Activated CD4-positive, alpha-beta memory T cell treated with anti-CD3 and anti-CD28 coated beads for 36 hours (primary cell): ENCODE data around the gene SLC35G1. TPM values are rescaled to one million over a fixed set of nuclear protein-coding genes. Genes with fewer than 3 reads are reported as not detected.
A peak's percentile ranks its signal among the peaks of the same experiment; 100 is the strongest.

Source experiments
- CTCF ChIA-PET: fragments of 350-600 bp; sonication (Branson Sonifier 250); formaldehyde crosslinking; loops from one replicate; lab custom pipeline; 2021; ENCODE audit warnings: antibody characterized with exemption, inconsistent platforms; lab: Charles Lee
- POLR2A ChIA-PET: fragments of 350-600 bp; sonication (Branson Sonifier 250); formaldehyde crosslinking; loops from one replicate; lab custom pipeline; 2021; ENCODE audit warnings: antibody characterized with exemption; lab: Charles Lee
- DNase-seq: peaks from one replicate; pipeline ENCODE4 v3.0.0-alpha.2; 2020
- H3K27ac Mint-ChIP-seq: one replicate; pipeline ENCODE4 v1.8.0; 2021; ENCODE audit warnings: mixed read lengths
- H3K27me3 Mint-ChIP-seq: one replicate; pipeline ENCODE4 v1.8.0; 2021; ENCODE audit warnings: mixed read lengths
- H3K36me3 Mint-ChIP-seq: one replicate; pipeline ENCODE4 v1.8.0; 2021; ENCODE audit warnings: mixed read lengths
- H3K4me1 Mint-ChIP-seq: one replicate; pipeline ENCODE4 v1.8.0; 2021; ENCODE audit warnings: low read depth, mixed read lengths
- H3K4me3 Mint-ChIP-seq: one replicate; pipeline ENCODE4 v1.8.0; 2021; ENCODE audit warnings: mild to moderate bottlenecking, mixed read lengths
- H3K9me3 Mint-ChIP-seq: one replicate; pipeline ENCODE4 v1.8.0; 2021; ENCODE audit warnings: mixed read lengths
- intact Hi-C: fragments of 100-400 bp; cut with micrococcal nuclease; formaldehyde crosslinking; loops from one replicate; pipeline ENCODE4 v1.15.1; 2023
- total RNA-seq, 2 experiments: library from RNA; stranded (reverse); gene quantifications; one replicate each; pipeline ENCODE4 v1.2.3, GENCODE V29; 2021

The SLC35G1 gene
- total RNA-seq, 2 experiments from 2014 or later = 2.8 to 3.0 TPM

- DNase-seq = no peak
- ChIA-PET POLR2A (no interaction called here), CTCF (no interaction called here)
- intact Hi-C loops = no loop called here
- Mint-ChIP-seq H3K36me3 (no peaks in the 10 kb centered on the region), H3K4me1 (no peaks in the 10 kb centered on the region), H3K9me3 (no peaks in the 10 kb centered on the region), H3K4me3 (no peak overlapping the region), H3K27me3 (peaks cover 5% of the 10 kb centered on the region), H3K27ac (no peak overlapping the region)
These were observed 27.9 kb upstream of the SLC35G1 start for GRCh38 chr10:93865794-93866425.

GRCh38 chr10:93867525-93867924, 26.3 kb upstream of the SLC35G1 start:
- Mint-ChIP-seq H3K27ac (no peak overlapping the region), H3K4me1 (no peaks in the 10 kb centered on the region), H3K4me3 (no peak overlapping the region), H3K9me3 (no peaks in the 10 kb centered on the region), H3K27me3 (peaks cover 5% of the 10 kb centered on the region), H3K36me3 (no peaks in the 10 kb centered on the region)
- ChIA-PET CTCF (no interaction called here), POLR2A (no interaction called here)
- intact Hi-C loops = no loop called here
- DNase-seq = no peak

GRCh38 chr10:93871671-93872204, 22.0 kb upstream of the SLC35G1 start:
- no peaks in the 10 kb centered on the region for H3K9me3 Mint-ChIP-seq
- ChIA-PET POLR2A (no interaction called here), CTCF (no interaction called here)
- no peak overlapping the region for H3K27ac Mint-ChIP-seq
- no peak for DNase-seq
- intact Hi-C loops = no loop called here
- no peaks in the 10 kb centered on the region for H3K4me1 Mint-ChIP-seq
- no peak overlapping the region for H3K4me3 Mint-ChIP-seq
- H3K36me3 Mint-ChIP-seq = no peaks in the 10 kb centered on the region
- peaks cover 23% of the 10 kb centered on the region for H3K27me3 Mint-ChIP-seq

- Mint-ChIP-seq H3K27ac (no peak overlapping the region), H3K4me1 (no peaks in the 10 kb centered on the region), H3K36me3 (no peaks in the 10 kb centered on the region), H3K27me3 (peaks cover 21% of the 10 kb centered on the region), H3K9me3 (no peaks in the 10 kb centered on the region), H3K4me3 (no peak overlapping the region)
- ChIA-PET CTCF (interaction anchor here (0.6 kb wide), 1 partner anchor 24 kb away, joined by 3 read pairs; no protein-coding TSS in a partner anchor), POLR2A (no interaction called here)
- intact Hi-C loops = no loop called here
- no peak for DNase-seq
These were observed 21.2 kb upstream of the SLC35G1 start for GRCh38 chr10:93872375-93873158.

GRCh38 chr10:93873420-93874115, 20.2 kb upstream of the SLC35G1 start:
- Mint-ChIP-seq H3K4me1 (no peaks in the 10 kb centered on the region), H3K9me3 (no peaks in the 10 kb centered on the region), H3K27ac (no peak overlapping the region), H3K36me3 (no peaks in the 10 kb centered on the region), H3K4me3 (no peak overlapping the region), H3K27me3 (peaks cover 18% of the 10 kb centered on the region)
- CTCF ChIA-PET = interaction anchor here (0.6 to 1.1 kb wide), 2 partner anchors 16 to 23 kb away, joined by 3 read pairs; no protein-coding TSS in a partner anchor
- DNase-seq = no peak
- intact Hi-C loops = no loop called here
- POLR2A ChIA-PET = no interaction called here

DNA sequence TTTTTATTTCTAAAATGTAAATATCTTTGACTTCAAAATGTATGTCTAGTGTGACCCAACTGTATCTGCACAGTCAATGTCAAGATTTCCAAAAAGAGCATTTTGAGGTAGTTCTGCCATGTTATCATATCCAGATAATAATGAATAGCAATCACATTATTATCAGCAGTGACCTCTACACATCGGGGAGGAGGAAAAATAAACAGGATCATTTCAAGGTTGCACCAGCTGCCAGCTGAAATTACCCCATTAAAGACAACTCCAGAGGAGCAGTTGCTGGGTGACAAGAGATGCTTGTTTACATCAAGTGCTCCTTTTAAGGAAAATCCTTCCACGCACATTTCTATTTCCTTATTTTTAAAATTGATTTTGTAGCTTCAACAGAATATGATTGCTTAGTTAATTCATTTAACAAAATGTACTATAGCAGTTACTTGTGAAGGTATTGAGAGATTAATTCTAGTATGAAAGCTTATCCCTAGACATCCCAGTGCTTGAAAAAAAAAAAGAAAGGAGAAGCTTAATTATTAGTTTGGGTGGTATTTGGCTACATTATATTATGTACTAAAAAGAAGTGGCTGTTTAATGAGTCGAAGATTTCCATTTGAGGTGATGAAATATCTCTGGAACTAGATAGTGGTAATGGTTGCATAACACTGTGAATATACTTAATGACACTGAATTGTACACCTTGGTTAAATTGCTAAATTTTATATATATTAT, 19.3 kb upstream of the SLC35G1 start:
- H3K27ac Mint-ChIP-seq = no peak overlapping the region
- H3K4me1 Mint-ChIP-seq = no peaks in the 10 kb centered on the region
- peaks cover 20% of the 10 kb centered on the region for H3K27me3 Mint-ChIP-seq
- POLR2A ChIA-PET = no interaction called here
- H3K36me3 Mint-ChIP-seq = no peaks in the 10 kb centered on the region
- H3K9me3 Mint-ChIP-seq = no peaks in the 10 kb centered on the region
- intact Hi-C loops = no loop called here
- CTCF ChIA-PET = interaction anchor here (1.1 kb wide), 1 partner anchor 16 kb away, joined by 3 read pairs; no protein-coding TSS in a partner anchor
- H3K4me3 Mint-ChIP-seq = no peak overlapping the region
- no peak for DNase-seq

GRCh38 chr10:93875032-93875358, 18.8 kb upstream of the SLC35G1 start:
- ChIA-PET CTCF (no interaction called here), POLR2A (no interaction called here)
- peaks cover 23% of the 10 kb centered on the region for H3K27me3 Mint-ChIP-seq
- H3K27ac Mint-ChIP-seq = no peak overlapping the region
- H3K4me3 Mint-ChIP-seq = no peak overlapping the region
- intact Hi-C loops = no loop called here
- no peaks in the 10 kb centered on the region for H3K36me3 Mint-ChIP-seq
- no peaks in the 10 kb centered on the region for H3K4me1 Mint-ChIP-seq
- no peak for DNase-seq
- no peaks in the 10 kb centered on the region for H3K9me3 Mint-ChIP-seq

DNA sequence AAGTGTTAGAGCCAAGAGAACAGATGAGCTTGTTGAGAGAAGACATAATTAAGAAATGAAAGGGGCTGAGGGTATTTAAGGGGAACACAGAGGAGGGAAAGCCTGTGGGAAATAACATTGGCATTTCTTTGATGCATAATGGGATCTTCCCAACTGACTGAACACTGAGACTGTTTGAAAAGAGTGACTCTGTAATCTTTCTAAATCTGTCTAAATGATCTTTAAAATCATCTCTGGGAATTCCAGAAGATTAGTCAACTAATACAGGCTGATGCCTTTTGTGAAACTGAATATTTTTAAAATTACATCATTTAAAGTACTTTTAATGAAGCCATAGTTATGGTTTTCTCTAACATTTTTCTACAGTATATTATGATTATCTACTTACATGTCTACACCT, 17.4 kb upstream of the SLC35G1 start:
- Mint-ChIP-seq H3K4me1 (no peaks in the 10 kb centered on the region), H3K27ac (no peak overlapping the region), H3K4me3 (no peak overlapping the region), H3K9me3 (no peaks in the 10 kb centered on the region), H3K27me3 (peaks cover 24% of the 10 kb centered on the region), H3K36me3 (no peaks in the 10 kb centered on the region)
- intact Hi-C loops = no loop called here
- ChIA-PET CTCF (no interaction called here), POLR2A (no interaction called here)
- DNase-seq = no peak

DNA sequence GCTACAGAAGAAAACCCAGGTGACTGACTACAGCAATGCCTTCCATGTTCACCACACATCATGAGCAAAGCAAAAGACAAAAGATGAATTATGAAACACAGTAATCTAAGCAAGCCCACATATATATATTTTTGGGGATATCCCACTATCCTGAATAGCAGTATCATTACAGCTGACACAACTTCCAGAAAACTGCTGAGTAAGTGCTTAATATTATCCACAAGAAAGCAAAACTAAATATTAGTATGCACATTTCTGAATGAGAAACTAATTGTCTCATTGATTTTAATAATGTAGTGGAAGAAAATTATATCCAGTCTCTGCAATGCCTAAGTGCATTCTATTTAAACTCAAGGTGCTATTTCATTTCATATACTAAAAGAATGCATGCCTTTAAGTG, 14.5 kb upstream of the SLC35G1 start:
- Mint-ChIP-seq H3K36me3 (no peaks in the 10 kb centered on the region), H3K4me3 (no peak overlapping the region), H3K27me3 (peaks cover 31% of the 10 kb centered on the region), H3K4me1 (no peaks in the 10 kb centered on the region), H3K9me3 (no peaks in the 10 kb centered on the region), H3K27ac (no peak overlapping the region)
- ChIA-PET CTCF (no interaction called here), POLR2A (no interaction called here)
- intact Hi-C loops = no loop called here
- DNase-seq = no peak

DNA sequence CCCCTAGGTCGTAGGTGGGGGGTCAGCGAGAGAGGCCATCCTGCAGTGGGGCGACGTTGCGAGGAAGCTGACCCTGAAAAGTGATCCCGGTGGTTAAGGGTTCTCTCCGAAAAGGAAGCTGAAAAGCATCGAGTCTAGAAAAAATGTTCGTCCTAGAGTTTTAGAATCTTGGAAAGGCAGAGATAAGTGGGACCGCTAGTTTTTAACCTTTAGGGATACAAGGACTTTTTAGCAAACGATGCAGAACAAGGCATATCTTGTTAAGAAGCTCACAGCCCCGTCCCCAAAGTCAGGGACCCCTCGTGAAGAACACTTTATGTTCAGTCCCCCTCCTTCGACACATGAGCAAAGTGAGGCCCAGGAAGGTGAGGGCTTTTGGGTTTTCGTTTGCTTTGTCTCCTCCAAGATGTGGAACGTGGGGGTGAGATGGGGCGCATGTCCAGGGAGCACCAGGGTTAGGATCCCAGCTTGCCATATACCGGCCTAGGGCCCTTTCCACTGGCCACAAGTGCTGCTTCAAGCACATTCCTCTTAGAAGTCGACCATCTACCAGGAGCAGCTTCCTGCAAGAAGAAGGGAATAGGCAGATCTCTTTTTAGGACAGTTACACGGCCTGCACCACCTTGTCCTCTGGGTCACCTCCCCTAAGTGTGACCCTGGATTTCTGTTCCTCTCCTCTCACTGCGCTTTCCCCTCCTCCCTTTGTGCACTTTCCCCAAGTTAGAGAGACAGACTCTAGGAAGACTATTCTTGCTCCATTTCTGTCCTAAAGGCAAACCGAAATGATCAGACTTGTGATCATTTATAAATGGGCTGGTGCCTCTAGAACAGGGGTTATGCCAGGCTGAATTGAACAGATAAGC, 969 bp downstream of the SLC35G1 start:
- Mint-ChIP-seq H3K4me3 (peak overlapping the region; percentile 76), H3K4me1 (peaks cover 30% of the 10 kb centered on the region), H3K36me3 (peaks cover 10% of the 10 kb centered on the region), H3K9me3 (no peaks in the 10 kb centered on the region), H3K27me3 (peaks cover 11% of the 10 kb centered on the region), H3K27ac (no peak overlapping the region)
- POLR2A ChIA-PET = no interaction called here
- no peak for DNase-seq
- intact Hi-C loops = loop anchor here (5.0 kb wide), 2 partner anchors 192 to 653 kb away; partner anchors contain the start of genes FRA10AC1 and HELLS
- CTCF ChIA-PET = interaction anchor here (0.7 to 1.1 kb wide), 2 partner anchors 22 to 27 kb away, joined by 3 read pairs; no protein-coding TSS in a partner anchor

- intact Hi-C loops = no loop called here
These were observed 3.4 kb downstream of the SLC35G1 start for GRCh38 chr10:93897070-93897780.

More at GRCh38 chr10:93897070-93897780, 3.4 kb downstream of the SLC35G1 start:
- ChIA-PET POLR2A (no interaction called here), CTCF (no interaction called here)
- Mint-ChIP-seq H3K27ac (no peak overlapping the region), H3K4me1 (peaks cover 30% of the 10 kb centered on the region), H3K27me3 (peaks cover 4% of the 10 kb centered on the region), H3K4me3 (no peak overlapping the region), H3K9me3 (no peaks in the 10 kb centered on the region), H3K36me3 (peaks cover 14% of the 10 kb centered on the region)
- DNase-seq = no peak
